MV-4-11 (cell line): ENCODE measurements around the gene PCDH20.
"Not testable (repeated sequence)": the region's sequence is repeated elsewhere in the genome, so short reads cannot be mapped to it uniquely, and the experiment has no call there.

ENCODE experiments used
- DNase-seq: peaks from one replicate; lab custom pipeline; 2025; lab: John Stamatoyannopoulos, UW

Gene PCDH20, protein sequence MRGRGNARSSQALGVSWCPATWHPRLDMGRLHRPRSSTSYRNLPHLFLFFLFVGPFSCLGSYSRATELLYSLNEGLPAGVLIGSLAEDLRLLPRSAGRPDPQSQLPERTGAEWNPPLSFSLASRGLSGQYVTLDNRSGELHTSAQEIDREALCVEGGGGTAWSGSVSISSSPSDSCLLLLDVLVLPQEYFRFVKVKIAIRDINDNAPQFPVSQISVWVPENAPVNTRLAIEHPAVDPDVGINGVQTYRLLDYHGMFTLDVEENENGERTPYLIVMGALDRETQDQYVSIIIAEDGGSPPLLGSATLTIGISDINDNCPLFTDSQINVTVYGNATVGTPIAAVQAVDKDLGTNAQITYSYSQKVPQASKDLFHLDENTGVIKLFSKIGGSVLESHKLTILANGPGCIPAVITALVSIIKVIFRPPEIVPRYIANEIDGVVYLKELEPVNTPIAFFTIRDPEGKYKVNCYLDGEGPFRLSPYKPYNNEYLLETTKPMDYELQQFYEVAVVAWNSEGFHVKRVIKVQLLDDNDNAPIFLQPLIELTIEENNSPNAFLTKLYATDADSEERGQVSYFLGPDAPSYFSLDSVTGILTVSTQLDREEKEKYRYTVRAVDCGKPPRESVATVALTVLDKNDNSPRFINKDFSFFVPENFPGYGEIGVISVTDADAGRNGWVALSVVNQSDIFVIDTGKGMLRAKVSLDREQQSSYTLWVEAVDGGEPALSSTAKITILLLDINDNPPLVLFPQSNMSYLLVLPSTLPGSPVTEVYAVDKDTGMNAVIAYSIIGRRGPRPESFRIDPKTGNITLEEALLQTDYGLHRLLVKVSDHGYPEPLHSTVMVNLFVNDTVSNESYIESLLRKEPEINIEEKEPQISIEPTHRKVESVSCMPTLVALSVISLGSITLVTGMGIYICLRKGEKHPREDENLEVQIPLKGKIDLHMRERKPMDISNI

DNA sequence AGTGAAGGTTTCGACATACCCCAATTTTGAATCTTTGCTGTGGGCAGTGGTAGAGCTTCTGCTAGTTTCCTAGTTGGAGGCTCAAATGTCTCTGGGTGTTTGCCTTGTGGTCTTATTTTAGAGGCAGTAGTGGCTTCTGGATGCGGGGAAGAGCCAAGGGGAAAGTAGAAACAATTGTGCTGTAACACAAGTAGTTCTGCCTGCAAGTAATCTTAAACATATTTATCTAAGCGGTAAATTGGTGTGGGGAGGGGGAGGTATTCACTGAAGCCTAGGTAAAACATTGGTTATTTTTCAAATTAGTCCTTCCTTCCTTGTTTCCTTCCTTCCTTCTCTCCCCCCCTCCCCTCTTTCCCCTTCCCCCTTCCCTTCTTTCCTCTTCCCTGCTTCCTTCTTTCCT lies at the start of gene PCDH20:
Gene PCDH20 (minus strand): TSS at position 101 of the 400 bp plus-strand sequence. CDS start 691 bp downstream, outside the sequence.
- DNase-seq, result no peak

DNA sequence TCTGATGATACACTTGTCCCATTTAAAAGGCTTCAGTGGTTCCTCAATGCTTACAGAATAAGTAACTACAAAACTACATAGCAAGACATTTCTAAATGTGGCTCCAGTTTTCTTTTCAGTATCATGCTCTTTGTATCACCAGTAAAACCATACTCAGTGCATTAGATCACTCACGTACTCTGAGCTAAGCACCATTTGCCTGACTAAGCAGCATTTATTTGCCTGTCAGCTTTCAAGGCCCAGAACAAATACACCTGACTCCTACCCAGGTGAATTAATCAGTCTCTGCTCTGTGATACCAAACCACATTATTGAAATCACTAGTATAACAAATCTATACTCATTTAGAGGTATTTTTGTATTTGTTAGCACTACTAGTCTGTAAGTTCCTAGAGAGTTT lies 47.4 kb upstream of the PCDH20 start:
- no peak for DNase-seq

DNA sequence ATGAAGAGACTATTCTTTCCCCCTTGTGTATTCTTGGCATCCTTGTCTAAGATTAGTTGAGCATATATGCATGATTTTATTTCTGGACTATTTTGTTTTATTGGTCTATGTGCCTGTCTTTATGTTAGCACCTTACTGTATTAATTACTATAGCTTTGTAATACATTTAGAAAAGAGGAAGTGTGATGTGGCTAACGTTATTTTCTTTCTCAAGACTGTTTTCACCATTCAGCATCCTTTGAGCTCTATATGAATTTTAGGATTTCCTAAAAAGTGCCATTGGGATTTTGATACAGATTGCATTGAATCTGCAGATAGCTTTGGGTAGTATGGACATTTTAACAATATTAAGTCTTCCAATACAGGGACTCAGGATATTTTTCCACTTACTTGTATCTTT lies 37.5 kb upstream of the PCDH20 start:
- DNase-seq, result peak; percentile 16

DNA sequence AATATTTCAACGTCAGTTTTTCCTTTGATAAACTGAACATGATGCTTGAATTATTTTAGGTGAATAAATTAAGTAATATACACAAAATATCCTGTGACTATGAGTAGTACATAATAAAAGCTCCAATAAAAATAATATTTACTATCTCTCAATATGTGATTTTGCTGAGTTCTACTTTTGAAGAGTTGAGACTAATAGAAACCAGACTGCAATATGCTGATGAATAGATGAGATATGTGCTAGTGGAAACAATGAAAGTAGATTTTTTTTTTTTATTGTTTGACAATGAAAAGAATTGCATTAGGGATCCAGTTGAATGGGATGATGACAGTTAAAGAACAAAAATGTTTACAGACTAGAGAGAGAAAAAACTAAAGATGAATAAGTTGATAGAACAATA lies 16.4 kb upstream of the PCDH20 start:
- no peak for DNase-seq

DNA sequence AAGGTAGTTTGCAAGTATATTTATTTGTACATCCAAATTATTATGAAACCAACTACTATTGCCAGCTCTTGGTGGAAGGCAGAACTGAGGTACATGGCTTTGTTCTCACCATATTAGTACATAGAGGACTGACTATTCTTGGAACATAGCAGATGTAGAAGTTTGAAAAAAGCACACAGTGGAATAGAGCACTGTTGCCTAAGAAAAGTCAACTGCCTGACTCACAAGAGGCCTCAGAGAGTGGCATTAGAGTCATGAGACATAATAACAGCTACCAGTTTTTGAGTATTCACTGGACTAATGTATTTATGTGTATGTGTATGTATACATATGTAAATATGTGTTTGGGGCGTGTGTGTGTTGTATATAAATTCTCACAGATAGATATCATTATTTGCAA lies 8.3 kb upstream of the PCDH20 start:
- DNase-seq, result no peak

DNA sequence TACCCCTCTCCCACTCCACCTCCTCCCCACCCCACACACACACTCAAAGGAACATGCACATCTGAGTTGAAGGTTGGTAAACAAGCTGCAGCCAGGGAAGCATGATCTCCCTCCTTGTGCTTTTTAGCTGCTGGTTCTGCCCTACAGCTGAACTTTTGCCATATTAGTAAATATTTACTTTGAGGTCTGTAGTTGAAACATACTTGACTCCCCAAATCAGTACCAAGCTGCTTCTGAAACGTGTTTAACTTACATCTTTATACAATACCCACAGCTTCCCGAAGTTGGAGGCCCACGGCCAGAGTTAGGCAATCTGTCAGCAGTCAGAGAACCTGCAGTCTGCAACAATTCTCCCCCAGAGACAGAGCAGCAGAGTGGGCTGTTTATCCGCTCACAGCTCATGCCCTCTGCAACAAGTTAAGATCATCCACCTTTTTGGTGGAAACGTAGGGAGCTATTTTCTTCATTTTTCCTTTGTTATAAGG lies 1.5 kb upstream of the PCDH20 start:
- DNase-seq, result no peak

DNA sequence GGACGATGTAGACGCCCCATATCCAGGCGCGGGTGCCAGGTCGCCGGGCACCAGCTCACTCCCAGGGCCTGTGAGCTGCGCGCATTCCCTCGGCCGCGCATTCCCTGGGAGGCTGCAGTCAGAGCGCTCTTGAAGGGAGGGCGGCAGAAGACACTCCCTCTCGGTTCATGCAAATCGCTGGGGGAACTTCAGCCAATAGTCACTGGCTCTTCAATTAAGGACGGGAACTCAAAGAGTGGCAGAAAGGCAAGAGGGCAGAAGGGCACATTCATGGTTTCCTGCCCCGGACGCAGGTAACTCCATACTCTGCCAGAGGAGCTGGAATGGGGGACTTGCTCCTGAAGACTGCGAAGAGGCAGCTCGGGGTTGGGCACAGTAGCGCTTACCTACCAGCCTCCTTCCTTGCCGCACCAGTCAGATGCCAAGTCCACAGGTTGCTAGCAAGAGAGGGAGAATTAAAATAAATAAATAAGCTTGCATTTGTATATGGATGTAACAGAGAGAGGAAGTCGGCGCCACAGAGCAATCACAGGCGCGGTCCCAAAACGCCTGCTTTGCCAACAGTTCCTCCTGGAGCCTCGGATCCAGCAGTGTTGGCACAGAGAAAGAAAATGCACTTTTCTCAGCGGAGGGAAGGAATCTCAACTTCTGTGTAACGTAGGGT lies 459 bp downstream of the PCDH20 start:
- DNase-seq, result no peak

DNA sequence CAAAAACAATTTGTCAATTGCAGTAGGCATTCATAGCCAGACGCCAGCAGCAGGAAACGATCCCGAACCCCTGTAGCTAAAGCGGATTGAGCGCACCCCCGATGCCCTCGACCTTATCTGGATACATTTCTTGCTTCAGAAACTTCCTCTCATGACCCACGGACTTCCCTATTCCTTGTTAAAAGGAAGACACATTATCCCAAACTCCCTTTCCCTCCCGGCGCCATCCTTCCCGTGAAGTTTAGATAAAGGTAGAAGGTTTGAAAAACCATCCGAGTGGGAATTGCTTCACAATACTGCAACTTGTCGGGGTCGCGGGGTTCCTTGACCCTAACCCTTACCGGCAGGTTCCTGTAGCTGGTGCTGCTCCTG lies 977 bp downstream of the PCDH20 start:
- DNase-seq, result no peak

DNA sequence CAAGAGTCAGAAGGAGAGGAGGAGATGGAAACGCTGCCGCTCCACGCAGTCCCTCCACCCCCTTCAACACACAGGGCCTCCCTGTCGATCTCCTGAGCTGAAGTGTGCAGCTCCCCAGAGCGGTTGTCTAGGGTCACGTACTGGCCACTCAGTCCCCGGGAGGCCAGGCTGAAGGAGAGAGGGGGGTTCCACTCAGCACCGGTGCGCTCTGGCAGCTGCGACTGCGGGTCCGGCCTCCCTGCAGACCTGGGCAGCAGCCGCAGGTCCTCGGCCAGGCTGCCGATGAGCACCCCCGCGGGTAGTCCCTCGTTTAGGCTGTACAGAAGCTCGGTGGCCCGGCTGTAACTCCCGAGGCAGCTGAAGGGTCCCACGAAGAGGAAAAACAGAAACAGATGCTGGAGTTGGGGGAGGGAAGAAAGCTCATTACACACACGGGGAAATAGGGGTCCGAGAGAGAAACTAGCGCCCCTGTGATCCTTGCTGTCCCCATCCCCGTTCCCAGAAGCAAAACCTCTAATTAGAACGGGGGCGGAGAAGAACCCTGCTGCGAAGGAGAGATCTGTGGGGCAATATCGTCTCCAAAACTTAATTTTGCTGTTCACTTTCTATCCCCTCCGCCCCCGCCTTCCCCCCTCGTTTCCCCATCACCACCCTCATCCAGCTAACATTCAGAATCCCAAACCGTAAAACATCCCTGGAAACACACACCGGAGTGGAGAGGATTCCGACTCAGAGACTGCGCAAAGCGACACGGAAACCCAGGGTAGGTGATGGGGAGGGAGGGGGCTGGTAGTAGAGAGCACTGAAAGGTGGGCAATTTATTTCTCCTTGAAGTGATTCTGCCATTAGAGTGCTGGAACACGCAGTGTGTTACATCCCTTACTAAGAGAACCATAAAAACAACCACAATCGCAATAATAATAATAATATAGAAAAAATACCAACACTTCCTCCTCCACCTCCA lies 1.8 kb downstream of the PCDH20 start:
- no peak for DNase-seq

DNA sequence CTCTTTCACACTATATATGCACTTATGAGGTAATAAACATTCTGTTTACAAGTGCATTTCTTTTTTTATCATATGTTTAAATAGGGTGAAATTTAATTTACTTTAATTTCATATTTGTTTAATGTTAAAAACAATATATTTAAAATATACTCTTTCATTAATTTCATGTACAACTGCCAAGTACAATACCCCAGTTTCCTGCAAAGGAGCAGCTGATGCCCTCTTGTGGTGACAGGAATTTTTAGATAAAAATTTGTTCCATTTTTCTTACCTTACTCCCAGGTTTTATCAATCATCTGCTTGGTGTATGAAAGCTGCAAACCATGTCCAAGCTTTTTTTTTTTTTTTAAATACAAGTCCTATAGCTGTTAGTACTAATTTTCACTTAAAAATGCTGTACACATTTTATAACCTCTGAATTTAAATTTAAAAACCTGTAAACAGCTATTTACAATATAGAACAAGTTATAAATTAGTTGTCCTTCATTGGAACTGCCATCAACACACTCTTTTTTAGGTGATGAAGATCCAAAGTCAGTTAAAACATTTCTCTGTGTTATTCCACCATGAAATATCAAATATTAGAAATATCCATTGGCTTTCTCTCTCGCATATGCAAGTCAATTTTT lies 4.9 kb downstream of the PCDH20 start:
- DNase-seq, result peak; percentile 1

DNA sequence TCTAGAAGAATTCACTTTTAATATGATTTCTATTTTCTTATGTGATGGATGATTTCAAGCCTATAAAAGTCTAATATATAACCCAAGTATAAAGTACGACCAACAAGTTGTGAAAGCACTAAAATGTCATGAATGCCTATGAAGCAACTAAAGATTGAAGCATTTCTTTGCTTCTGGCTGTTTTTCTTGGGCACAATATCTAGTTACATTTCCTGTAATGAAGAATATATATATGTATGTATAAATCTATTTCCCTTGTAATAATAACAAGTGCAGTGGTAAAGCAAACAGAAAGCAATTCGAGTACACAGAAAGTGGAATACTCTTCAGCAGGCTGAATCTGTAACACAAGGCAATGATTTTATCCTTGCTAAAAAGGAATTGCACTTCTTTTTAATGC lies 5.4 kb downstream of the PCDH20 start:
- DNase-seq, result no peak

DNA sequence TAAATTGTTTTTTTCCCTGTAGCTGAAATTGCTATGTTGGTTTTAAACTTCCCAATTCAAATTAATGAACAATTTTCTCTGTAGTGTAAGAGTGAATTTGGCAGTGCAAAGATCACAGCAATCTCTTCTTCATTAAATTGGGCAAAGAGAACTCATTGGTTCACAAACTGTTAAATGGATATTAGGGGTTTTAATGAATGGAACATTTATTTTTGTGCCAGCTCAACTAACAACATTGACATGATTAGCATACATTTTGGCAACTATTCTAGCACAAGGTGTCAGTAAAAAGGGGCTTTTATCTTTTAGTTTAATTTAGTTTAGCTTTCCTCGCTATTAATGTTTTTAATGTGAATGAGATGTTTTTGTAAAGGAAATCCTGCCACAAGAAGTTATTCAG lies 7.1 kb downstream of the PCDH20 start:
- no peak for DNase-seq

DNA sequence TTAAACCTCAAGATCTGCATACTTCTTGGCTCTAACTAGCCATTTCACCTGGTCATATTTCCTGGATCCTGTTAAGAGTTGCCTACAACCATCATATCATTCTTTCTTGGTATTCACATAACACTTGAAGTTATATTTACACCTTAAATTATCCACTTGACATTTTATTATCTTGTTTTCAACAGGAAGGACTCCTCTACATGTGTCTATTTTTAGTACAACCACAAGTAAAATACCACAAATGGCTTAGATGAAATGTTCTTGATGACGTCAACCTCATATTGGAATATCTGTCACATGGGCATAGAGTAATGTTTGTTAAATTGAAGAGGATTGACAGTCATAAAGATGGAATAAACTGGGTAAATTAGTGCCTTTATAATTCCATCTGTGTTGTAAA lies 9.4 kb downstream of the PCDH20 start:
- DNase-seq, result no peak

DNA sequence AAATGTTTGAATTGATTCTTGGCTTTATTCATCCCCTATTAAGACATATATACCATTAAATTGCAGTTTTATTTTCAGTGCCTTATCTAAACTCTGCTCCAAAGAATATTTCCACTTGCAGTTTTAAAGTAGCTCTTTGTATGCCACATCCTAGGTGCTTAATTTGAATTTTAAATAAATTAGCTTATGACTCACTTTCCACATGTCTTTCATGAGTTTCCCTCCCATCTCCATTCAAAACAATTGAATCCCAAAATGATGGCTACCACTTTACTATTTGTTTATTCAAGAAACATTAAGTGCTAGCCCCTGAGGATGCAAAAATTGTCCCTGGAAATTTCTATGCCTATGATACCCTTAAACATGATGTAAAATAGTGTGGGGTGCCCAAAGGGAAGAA lies 19.5 kb downstream of the PCDH20 start:
- DNase-seq, result no peak

DNA sequence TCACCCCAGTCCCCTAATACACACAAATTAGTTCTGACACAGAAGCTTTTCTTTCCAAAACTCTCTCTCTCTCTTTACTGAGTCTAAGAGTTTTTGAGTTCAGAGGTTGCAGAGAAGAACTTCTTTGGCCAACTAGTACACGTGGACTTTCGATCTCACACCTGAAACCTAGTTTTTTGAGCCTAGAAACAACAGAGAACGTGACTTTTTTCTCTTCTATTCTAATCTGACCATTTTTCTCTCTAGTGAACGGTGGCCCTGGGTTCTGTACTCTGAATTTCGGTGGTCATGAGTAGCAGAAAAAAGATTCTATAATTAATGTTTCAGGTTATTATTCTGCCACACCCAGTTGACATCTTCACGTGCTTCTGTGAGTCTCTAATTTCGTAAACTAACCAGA lies 24.2 kb downstream of the PCDH20 start:
- DNase-seq, result no peak

DNA sequence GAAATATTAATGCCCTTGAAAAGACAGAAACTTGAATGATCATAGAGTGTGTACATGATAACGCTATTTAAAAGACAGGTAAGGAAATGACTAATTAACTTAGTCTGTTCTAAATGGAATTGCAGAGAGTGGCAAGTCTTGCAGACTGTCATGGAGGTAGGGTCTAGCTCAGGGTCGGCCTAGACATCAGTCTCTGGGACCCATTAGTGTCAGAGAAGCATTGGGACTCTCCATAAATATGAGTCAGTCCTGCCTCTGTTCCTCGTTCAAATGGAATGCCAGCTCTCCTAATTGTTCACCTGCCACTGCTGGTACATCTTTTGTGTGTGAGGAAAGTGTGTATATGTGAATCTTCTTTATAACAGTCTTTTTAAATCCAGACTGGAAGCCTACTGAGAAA lies 28.0 kb downstream of the PCDH20 start:
- DNase-seq, result no peak

DNA sequence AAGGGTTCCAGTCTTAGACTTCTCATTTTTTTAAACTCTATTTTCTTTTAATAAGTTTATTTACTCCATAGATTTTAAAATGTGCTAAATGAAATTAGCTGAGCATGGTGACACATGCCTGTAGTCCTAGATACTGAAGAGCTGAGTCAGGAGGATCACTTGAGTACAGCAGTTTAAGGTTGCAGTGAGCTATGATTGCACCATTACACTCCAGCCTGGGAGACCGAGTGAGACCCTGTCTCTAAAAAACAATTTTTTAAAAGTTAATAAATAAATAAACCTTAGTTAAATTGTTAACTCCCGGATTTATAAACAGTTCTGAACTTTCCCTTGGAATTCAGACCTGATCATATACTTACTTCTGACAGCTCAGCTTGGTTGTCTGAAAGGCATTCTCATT lies 32.5 kb downstream of the PCDH20 start:
- no peak for DNase-seq

DNA sequence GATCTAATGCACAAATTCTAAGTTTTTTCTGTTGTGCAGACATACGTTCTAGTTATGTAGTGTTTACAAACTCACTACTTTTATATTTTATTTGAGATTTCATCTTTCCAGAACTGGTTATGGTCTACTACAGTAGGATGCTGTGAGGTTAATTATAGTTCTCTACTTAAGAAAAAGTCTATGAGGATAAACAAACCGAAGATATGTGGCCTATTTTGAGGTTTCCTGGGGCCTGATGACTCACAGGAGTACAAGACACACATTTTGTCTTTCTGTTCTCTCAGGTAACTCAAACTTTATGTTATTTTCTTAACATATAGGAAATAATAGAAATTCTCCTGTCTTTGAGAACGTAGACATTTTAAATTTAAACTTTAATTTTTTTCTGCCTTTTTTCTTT lies 45.1 kb downstream of the PCDH20 start:
- no peak for DNase-seq

DNA sequence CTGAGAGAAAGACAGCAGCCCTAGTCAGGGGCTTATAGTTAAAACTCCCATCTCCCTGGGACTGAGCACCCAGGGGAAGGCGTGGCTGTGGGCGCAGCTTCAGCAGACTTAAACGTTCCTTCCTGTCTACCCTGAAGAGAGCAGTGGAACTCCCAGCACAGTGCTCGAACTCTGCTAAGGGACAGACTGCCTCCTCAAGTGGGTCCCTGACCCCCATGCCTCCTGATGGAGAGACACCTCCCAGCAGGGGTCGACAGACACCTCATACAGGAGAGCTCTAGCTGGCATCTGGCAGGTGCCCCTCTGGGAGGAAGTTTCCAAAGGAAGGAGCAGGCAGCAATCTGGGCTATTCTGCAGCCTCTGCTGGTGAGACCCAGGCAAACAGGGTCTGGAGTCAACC lies 51.0 kb downstream of the PCDH20 start:
- not testable (repeated sequence) for DNase-seq

DNA sequence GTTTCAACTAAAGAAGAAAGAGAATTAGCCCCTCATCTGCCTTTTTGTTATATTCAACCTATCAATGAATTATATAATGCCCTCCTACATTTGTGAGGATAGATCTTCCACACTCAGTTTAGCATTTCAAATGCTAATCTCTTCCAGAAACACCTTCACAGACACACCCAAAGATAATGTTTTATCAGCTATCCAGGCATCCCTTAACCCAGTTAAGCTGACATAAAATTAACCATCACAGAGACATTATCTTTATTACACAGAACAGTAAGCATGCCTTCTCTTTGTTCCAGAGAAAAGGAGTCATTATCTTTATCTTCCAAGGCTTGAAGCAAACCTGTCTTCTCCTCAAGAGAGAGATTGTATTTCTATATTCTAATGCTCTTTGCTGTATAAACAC lies 53.1 kb downstream of the PCDH20 start:
- DNase-seq, result no peak
